NCI-H2227 (cell line): ENCODE data around the gene ELOVL3.
"Not testable (repeated sequence)": the region's sequence is repeated elsewhere in the genome, so short reads cannot be mapped to it uniquely, and the experiment has no call there.

Source experiments
- DNase-seq: peaks from one replicate; lab custom pipeline; 2025; ENCODE audit not compliant: unreplicated experiment; lab: John Stamatoyannopoulos, UW

ELOVL3 gene

DNA sequence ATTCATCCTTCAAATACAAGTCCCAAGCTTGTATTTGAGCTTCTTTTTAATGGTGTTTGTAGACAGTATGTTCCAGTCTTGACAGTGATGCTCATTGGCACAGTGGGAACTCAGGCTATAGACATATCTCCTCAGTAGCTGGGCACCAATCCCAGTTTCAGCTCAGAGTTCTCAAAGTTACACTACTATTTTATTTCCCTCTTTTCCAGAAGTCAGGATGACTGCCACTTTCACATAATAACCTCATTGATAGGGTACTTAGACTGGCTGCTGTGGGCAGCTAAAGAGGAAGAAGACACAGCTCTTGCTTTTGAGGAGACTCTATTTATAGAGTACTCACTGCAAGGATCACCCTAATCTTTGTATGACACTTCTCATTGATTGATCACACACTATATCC is 21.6 kb downstream of the ELOVL3 start:
- DNase-seq = no peak

DNA sequence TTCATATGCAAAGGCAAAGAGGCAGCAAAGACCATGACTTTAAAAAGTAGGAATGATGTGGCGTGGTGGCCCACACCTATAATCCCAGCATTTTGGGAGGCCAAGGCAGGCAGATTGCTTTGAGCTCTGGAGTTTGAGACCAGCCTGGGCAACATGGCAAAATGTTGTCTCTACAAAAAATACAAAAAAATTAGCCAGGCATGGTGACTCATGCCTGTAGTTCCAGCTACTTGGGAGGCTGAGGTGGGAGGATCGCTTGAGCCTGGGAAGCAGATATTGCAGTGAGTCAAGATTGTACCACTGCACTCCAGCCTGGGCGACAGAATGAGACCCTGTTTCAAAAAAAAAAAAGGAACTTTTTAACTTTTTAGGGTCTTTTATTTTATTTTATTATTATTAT is 26.4 kb downstream of the ELOVL3 start:
- DNase-seq = not testable (repeated sequence)

DNA sequence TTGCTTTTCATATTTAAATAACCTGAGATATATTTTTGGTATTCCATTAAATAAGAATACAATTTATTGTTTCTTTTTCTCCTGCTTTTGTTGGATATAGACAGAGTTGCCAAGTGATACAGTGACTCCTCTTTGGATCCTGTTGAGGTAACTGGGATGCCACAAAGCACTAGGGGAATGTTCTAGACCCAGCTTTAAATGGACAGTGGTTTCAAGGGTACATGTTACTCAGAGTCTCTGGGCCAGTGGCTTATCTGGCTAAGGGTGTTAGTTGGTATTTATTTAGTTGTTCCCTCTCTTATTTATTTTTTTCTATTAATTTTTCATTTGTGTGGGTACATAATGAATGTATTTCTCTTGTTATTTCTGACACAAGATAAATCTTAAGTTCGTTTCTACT is 28.3 kb downstream of the ELOVL3 start:
- no peak for DNase-seq

DNA sequence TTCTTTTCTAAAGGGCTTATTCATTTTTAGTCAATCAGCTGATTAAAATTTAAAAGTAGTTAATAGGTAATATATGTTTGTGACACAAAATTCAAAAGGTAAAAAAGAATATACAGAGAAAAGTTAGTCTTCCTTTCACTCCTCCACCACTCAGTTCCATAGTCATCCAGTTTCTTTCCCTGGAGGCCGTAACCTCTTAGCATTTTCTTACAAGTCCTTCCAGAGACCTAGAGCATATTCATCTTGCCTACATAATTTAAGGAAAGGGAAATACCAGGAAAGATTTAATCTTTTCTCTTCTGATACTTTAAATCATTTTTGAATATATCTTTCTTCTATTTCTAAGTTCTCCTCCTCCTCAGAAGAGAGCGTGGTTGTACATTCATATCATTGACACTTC is 29.3 kb downstream of the ELOVL3 start:
- no peak for DNase-seq

DNA sequence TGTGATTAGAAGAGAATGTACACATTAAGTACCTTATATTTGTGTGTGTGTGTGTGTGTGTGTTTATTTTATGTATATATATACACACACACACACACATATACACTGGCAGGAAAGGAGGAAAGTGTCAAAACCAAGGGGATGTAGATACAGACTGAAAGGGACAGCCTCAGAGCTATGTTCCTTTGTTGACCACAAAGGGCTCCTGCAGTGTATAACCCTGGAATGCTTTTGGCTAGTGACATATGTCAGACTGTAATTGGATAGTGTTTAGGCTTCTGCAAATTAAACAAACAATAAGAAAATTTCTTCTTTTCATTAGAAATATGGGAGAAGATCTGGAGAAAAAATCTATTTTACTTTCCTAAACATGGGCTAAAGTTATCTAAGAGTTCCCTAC is 35.1 kb downstream of the ELOVL3 start:
- no peak for DNase-seq

DNA sequence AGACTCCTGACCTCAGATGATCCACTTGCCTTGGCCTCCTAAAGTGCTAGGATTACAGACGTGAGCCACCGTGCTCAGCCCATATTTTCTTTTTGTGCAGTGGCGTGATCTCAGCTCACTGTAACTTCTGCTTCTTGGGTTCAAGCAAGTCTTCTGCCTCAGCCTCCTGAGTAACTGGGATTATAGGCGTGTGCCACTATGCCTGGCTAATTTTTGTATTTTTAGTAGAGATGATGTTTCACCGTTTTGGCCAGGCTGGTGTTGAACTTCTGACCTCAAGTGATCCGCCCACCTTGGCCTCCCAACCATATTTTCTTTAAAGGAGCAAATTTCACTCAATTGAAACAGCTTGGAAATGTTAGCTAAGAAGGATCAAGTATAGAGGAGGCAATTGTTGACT is 35.7 kb downstream of the ELOVL3 start:
- DNase-seq = no peak

DNA sequence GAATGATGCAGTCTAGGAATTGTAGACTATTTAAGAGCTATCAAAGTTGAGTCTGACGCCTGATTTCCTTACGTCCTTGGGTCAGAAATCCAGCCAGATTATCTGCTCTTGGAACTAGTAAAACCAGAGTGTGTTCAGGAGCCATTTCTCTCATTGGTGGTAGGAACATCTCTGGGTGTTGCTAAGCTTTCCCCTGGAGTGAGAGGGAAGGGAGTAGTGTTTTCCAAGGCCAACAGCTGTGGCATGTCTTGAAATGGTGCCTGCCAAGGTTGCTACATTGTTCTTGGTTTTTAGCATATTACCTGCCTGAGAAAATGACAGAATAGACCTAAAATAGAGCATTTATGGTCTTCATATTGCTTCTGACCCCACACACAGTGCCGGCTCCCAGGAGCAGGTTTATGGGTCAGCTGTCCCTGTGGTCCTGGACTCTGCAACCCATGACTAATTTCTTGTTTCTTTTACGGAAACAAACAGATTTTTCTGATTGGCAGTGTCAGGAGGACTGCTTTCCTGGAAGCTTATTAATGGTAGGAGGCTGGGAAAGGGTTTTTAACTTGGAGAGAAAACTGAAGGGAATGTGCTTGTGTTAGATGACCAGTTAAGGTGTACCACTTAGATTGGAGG is 36.8 kb downstream of the ELOVL3 start:
- no peak for DNase-seq

DNA sequence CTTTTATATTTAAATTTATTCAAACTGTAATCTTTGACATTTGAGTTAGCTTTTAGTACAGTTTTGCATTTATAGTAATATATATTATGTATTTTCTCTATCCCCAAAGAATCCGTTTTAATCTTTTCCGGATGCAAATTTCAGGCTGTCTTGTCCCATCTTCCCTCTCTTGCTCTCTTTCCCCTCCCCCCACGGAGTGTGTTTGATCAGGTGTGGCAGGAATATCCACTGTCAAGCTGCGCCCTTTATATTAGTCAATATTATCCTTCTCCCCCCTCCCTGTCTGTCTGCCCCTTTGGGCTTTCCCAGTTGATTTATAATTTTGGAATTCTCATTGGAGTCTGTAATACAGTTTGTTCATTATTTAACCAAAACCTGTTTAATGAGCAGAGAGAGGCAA is 38.3 kb downstream of the ELOVL3 start:
- DNase-seq = no peak

DNA sequence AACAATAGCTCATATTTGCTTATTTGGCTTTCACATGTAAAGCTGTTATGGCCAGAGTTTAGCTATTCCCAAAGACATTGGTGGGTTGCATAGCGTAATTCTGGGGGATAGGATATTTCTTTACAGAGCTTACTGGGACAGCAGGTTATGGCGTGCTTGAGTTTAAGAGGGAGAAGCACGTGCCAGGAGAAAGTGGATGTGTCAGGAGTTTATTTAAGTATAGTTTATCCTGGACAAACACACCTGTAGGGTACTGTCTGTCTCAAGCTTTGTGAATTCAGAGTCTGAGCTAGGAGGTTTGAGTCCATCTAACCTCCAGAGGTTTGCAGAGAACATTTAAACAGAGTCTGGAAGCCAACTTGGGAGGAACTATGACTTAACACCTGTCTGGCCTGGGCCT is 40.6 kb downstream of the ELOVL3 start:
- DNase-seq = no peak

DNA sequence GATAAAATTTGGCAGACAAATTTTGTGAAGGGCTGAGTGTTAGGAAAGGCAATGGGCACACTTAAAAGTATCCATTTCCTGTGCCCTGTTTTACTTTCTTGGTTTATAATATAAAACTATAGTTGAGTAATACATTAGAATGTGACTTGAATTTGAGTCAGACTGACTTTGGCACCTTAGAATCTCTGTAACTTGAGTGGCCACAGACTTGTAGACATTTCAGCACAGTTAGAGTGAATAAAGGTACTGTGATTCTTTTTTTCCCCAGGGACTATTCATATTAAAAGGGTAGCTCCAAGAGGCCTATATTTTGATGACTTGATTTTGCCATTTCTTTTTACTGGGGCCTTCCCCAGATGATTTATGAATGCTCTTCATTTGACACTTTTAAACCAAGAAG is 41.6 kb downstream of the ELOVL3 start:
- DNase-seq = no peak

DNA sequence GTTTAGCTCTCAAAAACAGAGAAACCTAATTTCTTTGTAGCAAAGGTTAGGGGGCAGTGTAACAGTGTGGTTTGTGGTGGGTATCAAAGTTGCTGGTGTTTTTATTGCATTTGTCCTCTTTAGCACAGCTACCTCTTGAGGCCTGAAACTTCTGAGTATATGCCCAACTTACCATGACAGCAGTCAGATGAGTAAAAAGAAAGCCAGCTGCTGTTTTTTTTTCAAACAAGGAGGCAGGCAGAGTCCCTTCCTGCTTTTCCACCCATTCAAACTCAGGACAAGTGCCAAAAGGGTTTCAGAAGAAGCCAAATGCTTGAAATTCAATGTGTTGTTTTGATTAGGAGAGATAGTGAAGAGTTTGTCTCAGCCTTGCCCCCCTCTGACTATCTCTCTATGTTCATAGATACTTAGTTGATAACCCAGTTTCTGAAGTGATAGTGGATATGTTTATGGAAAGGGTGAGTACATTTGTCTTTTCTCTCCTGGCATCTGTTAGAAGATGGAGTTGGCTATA is 42.3 kb downstream of the ELOVL3 start:
- no peak for DNase-seq

DNA sequence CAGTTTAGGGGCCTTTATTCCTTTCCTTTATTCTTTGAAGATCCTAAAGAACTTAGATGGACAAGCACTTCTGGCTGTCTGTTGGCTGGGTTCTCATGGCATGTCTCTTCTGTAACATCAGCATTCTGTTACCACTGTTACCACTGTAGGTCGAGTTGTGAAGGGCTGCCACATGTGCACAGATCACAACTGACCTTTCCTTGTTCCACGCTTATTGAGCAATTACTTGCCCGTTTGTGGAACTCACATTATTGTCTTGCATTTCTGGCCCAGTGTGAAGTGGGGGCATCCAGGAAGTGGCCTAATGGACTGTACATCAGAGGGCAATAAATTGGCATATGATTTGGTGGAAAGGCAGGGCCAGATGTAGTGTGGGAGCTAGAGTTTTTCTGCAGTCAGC is 42.9 kb downstream of the ELOVL3 start:
- DNase-seq = no peak

DNA sequence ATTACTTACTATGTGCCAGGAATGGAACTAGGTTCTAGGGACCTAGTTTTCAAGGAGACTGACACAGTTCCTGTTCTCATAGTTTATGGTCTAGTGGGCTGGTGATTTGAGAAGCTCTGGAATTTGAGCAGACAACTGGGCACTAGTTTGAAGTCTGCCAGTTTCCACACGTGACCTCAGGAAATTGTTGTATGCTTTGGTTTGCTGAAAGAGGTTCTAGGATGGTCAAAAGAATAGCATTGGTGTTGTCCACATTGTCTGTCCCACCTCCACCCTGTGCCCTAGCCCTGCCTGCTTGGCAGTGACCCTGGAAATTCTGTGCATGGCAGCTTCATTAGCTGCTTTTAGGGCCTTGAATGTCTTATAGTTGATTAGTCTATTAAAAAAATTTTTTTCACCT is 48.0 kb downstream of the ELOVL3 start:
- DNase-seq = no peak

DNA sequence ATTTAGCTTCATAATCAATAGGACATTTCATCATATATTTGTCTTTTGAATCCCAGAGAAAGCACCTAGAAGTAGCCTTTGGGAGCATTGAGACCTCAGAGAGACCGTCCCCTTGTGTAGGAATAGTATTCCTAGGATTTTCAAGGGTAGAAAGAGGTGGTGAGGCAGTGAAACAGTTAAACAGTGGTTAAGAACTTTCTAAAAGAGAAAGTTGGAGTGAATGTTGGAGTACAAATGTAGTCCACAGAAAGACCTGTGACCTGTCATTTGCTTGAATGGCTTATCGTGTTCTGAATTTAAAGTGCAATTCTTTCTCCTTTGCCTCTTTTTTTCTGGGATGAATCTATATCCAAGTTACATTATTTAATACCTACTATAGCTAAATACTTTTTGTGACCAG is 49.2 kb downstream of the ELOVL3 start:
- DNase-seq = no peak

DNA sequence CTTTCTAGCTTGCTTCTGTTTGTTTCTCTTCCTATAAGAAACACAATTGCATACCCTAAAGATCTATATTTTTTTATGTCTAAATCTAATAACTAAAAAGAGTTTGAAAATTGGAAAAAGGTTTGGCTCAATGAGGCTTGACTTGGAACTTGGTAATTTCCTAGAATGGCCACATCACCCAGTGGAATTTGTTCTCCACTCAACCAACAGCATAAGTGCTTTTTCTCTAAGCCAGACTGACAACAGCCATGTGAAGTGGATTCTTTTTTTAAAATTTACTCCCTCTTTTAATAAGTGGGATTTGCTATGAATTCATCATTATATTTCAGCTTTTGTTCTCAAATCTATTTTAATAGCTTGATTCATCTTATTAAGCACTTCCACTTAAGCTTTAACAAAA is 53.0 kb downstream of the ELOVL3 start:
- no peak for DNase-seq
